OCI-LY1 (cell line): Measurements from ENCODE around the gene JAKMIP3.

ENCODE experiments used
- H2AFZ ChIP-seq: fragments of 200-600 bp; sonication (generic), shearing (Covaris generic); 2 replicates; pipeline ENCODE4 v1.6.0; 2014; ENCODE audit warnings: antibody characterized with exemption, mild to moderate bottlenecking, low read length
- H3F3A ChIP-seq: fragments of 200-600 bp; sonication (generic), shearing (Covaris generic); 2 replicates; pipeline ENCODE4 v1.6.0; 2014; ENCODE audit warnings: mild to moderate bottlenecking, antibody characterized with exemption, low read length, moderate library complexity; ENCODE audit not compliant: insufficient read depth
- H3K27ac ChIP-seq: fragments of 200-600 bp; sonication (generic); 2 replicates; pipeline ENCODE4 v1.5.1; 2014; ENCODE audit warnings: low read length, mixed run types, mild to moderate bottlenecking, low read depth; ENCODE audit not compliant: poor library complexity, severe bottlenecking
- H3K27me3 ChIP-seq: fragments of 200-600 bp; sonication (generic); 2 replicates; pipeline ENCODE4 v1.6.0; 2014; ENCODE audit warnings: antibody characterized with exemption, mild to moderate bottlenecking, low read length, moderate library complexity; ENCODE audit not compliant: insufficient read depth
- H3K36me3 ChIP-seq: fragments of 200-600 bp; sonication (generic); 2 replicates; pipeline ENCODE4 v1.6.1; 2014; ENCODE audit warnings: mild to moderate bottlenecking, antibody characterized with exemption, low read length, moderate library complexity, mixed read lengths; ENCODE audit not compliant: insufficient read depth
- H3K4me1 ChIP-seq: fragments of 200-600 bp; sonication (generic); 2 replicates; pipeline ENCODE4 v1.5.1; 2014; ENCODE audit warnings: mild to moderate bottlenecking, low read length, moderate library complexity; ENCODE audit not compliant: insufficient read depth, severe bottlenecking
- H3K4me2 ChIP-seq: fragments of 200-600 bp; sonication (generic), shearing (Covaris generic); 2 replicates; pipeline ENCODE4 v1.6.1; 2014; ENCODE audit warnings: low read length
- H3K4me3 ChIP-seq: fragments of 200-600 bp; sonication (generic); 2 replicates; pipeline ENCODE4 v1.5.1; 2014; ENCODE audit warnings: low read length, low read depth, mild to moderate bottlenecking, mixed read lengths; ENCODE audit not compliant: poor library complexity, severe bottlenecking
- H3K79me2 ChIP-seq: fragments of 200-600 bp; shearing (Covaris generic); 2 replicates; pipeline ENCODE4 v1.6.1; 2016; ENCODE audit warnings: mixed run types, low read length, mixed read lengths; ENCODE audit not compliant: insufficient read depth
- H3K9ac ChIP-seq: fragments of 200-600 bp; sonication (generic), shearing (Covaris generic); 2 replicates; pipeline ENCODE4 v1.6.1; 2014; ENCODE audit warnings: mild to moderate bottlenecking, low read length, mixed read lengths
- H3K9me2 ChIP-seq: fragments of 200-600 bp; sonication (generic), shearing (Covaris generic); 2 replicates; pipeline ENCODE4 v1.6.1; 2014; ENCODE audit warnings: low read depth, mild to moderate bottlenecking, low read length, mixed read lengths
- H3K9me3 ChIP-seq: fragments of 200-600 bp; shearing (Covaris generic); 2 replicates; pipeline ENCODE4 v1.6.1; 2014; ENCODE audit warnings: low read length, mixed read lengths
- H4K20me1 ChIP-seq: fragments of 200-600 bp; sonication (generic), shearing (Covaris generic); 2 replicates; pipeline ENCODE4 v1.6.0; 2016; ENCODE audit warnings: mild to moderate bottlenecking, low read length; ENCODE audit not compliant: insufficient read depth
- EZH2 ChIP-seq: fragments of 200-600 bp; sonication (generic), shearing (Covaris generic); IDR thresholded peaks from 2 replicates; pipeline ENCODE4 v1.8.0; 2017; ENCODE audit warnings: borderline replicate concordance, mixed run types, mild to moderate bottlenecking, antibody characterized with exemption, low read length, moderate library complexity, mixed read lengths
- TF ChIP-seq, protein P1 (sequence below): fragments of 200-600 bp; sonication (generic), shearing (Covaris generic); IDR thresholded peaks from 2 replicates; pipeline ENCODE4 v1.5.1; 2017; ENCODE audit warnings: mild to moderate bottlenecking, antibody characterized with exemption, low read length, moderate library complexity, mixed read lengths

JAKMIP3 gene

DNA sequence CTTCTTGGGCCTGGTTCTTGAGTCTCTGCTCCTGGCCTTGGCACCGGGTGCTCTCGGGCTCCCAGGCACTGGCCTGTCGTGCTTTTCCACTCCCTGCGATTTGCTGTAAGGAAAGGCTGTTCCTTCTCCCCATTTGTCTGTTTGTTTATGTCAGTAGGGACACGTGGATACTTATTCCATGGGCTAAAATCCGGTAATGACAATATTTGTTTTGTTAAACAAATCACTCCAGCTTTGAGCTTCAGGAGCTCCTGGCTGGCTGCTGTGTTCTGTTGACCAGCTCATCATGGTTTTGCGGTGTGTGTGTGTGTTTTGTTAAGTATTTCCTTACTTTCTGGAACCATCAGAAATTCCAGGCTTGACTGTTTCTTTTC, 17.5 kb upstream of the JAKMIP3 start:
- Histone ChIP-seq H3K9me2 (no peaks in the 10 kb centered on the region), H3K4me2 (no peak overlapping the region), H3F3A (no peaks in the 10 kb centered on the region), H3K36me3 (no peaks in the 10 kb centered on the region), H3K4me3 (no peak overlapping the region), H3K4me1 (no peaks in the 10 kb centered on the region), H3K9ac (no peak overlapping the region), H3K27me3 (no peaks in the 10 kb centered on the region), H4K20me1 (no peaks in the 10 kb centered on the region), H2AFZ (no peak overlapping the region), H3K9me3 (peaks cover 10% of the 10 kb centered on the region; the same call in 1 of the 2 replicates), H3K79me2 (no peaks in the 10 kb centered on the region), H3K27ac (no peak overlapping the region)
- TF ChIP-seq EZH2: no peak
- TF ChIP-seq, protein P1, sequence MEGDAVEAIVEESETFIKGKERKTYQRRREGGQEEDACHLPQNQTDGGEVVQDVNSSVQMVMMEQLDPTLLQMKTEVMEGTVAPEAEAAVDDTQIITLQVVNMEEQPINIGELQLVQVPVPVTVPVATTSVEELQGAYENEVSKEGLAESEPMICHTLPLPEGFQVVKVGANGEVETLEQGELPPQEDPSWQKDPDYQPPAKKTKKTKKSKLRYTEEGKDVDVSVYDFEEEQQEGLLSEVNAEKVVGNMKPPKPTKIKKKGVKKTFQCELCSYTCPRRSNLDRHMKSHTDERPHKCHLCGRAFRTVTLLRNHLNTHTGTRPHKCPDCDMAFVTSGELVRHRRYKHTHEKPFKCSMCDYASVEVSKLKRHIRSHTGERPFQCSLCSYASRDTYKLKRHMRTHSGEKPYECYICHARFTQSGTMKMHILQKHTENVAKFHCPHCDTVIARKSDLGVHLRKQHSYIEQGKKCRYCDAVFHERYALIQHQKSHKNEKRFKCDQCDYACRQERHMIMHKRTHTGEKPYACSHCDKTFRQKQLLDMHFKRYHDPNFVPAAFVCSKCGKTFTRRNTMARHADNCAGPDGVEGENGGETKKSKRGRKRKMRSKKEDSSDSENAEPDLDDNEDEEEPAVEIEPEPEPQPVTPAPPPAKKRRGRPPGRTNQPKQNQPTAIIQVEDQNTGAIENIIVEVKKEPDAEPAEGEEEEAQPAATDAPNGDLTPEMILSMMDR: no peak

DNA sequence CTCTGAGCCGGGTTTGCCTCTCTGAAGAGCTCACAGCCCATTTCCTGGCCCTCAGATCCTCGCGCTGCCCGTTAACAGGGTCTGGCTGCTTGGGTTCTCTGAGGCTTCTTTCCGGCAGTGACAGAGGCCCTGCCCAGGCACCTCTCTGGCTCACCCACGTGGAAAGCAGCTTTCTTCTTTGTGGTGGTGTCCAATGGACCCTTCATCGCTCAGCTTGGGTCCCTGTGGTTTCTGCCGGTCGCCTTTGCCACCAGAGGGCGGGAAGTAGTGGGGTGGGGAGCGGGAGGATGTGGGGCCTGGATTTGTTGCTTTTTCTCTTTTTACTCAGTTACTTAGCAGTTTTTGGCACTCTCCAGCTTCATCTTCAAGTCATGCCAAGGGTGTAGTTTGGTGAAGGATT, 15.6 kb upstream of the JAKMIP3 start:
- no peaks in the 10 kb centered on the region for H3K9me2 ChIP-seq
- no peaks in the 10 kb centered on the region for H3K79me2 ChIP-seq
- H4K20me1 ChIP-seq: no peaks in the 10 kb centered on the region
- no peak overlapping the region for H3K27ac ChIP-seq
- TF ChIP-seq, protein P1: no peak
- no peak for TF ChIP-seq EZH2
- peaks cover 10% of the 10 kb centered on the region; the same call in 1 of the 2 replicates for H3K9me3 ChIP-seq
- H3K4me1 ChIP-seq: no peaks in the 10 kb centered on the region
- H2AFZ ChIP-seq: no peak overlapping the region
- H3K4me3 ChIP-seq: no peak overlapping the region
- H3K36me3 ChIP-seq: no peaks in the 10 kb centered on the region
- H3K4me2 ChIP-seq: no peak overlapping the region
- no peaks in the 10 kb centered on the region for H3F3A ChIP-seq
- H3K27me3 ChIP-seq: no peaks in the 10 kb centered on the region
- H3K9ac ChIP-seq: no peak overlapping the region

DNA sequence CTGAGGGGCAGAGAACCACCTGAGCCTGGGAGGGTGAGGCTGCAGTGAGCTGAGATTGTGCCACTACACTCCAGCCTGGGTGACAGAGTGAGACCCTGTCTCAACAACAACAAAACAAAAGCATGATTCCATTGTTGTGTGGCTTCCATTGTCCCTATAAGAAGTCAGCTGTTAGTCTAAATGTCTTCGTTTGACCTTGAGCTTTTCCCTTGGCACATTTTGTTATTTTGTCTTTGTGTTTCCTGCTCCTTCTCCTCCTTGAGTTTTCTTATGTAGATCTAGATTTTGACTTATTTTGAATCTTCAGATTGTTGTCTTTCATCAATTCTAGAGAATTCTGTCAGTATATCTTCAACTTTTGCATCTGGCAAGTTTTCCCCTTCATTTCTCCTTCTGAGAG, 13.6 kb upstream of the JAKMIP3 start:
- no peak overlapping the region for H3K9ac ChIP-seq

More for the DNA sequence above, 13.6 kb upstream of the JAKMIP3 start:
- no peaks in the 10 kb centered on the region for H3F3A ChIP-seq
- H3K9me3 ChIP-seq: peaks cover 10% of the 10 kb centered on the region; the same call in 1 of the 2 replicates
- H2AFZ ChIP-seq: no peak overlapping the region
- TF ChIP-seq, protein P1: no peak
- no peak for TF ChIP-seq EZH2
- no peak overlapping the region for H3K4me2 ChIP-seq
- no peak overlapping the region for H3K4me3 ChIP-seq
- H3K27ac ChIP-seq: no peak overlapping the region
- H3K79me2 ChIP-seq: no peaks in the 10 kb centered on the region
- no peaks in the 10 kb centered on the region for H3K27me3 ChIP-seq
- H3K4me1 ChIP-seq: no peaks in the 10 kb centered on the region
- H3K36me3 ChIP-seq: no peaks in the 10 kb centered on the region
- no peaks in the 10 kb centered on the region for H4K20me1 ChIP-seq
- H3K9me2 ChIP-seq: no peaks in the 10 kb centered on the region
